ENCODE measurements around the gene RGS19. TPM values are rescaled to one million over a fixed set of nuclear protein-coding genes. Genes with fewer than 3 reads are reported as not detected.
"Not testable (repeated sequence)": the region's sequence is repeated elsewhere in the genome, so short reads cannot be mapped to it uniquely, and the experiment has no call there.

Gene RGS19, protein sequence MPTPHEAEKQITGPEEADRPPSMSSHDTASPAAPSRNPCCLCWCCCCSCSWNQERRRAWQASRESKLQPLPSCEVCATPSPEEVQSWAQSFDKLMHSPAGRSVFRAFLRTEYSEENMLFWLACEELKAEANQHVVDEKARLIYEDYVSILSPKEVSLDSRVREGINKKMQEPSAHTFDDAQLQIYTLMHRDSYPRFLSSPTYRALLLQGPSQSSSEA
- 7.7 TPM for total RNA-seq

DNA sequence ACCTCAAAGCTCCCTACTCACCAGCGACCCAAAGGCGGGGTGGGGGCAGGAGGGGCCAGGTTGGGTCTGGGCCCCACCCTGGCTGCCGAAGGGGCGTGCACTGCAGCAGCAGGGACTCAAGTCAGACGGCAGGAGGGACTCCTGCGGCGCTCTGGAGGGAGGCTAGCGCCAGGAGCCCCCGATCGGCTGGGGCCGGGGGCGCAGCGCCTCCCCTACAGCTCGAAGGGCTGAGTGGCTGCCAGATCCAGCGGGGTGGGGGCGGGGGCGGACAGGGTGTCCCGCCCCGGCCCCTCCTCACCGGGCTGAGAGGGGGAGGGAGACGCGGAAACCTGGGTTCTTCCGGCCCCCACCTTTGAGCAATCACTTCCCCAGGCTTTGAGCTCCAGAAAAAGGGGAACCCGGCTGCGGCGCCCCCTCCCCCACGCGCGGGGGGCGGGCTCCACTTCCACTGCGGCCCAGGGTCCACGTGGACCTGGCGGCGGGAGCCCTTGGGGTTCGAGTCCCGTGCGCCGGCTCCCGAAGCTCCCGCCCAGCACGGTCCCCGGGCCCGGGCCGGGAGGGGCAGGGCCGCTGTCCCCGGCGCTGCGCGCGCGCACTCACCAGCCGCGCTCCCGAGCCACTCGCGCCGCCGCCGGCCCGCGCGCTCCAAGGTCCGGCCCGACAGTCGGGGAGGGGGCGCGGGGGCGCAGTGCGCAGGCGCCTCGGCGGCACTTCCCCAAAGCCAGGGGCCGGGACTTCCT, at the start of gene RGS19:
Gene RGS19, minus strand, starts transcription at position 246 of the 740 bp plus-strand sequence. CDS start 2,632 bp downstream, outside the sequence.
- peak; percentile 88 for DNase-seq

GRCh38 chr20:64123517-64123916, 44.2 kb upstream of the RGS19 start:
- not testable (repeated sequence) for DNase-seq

DNA sequence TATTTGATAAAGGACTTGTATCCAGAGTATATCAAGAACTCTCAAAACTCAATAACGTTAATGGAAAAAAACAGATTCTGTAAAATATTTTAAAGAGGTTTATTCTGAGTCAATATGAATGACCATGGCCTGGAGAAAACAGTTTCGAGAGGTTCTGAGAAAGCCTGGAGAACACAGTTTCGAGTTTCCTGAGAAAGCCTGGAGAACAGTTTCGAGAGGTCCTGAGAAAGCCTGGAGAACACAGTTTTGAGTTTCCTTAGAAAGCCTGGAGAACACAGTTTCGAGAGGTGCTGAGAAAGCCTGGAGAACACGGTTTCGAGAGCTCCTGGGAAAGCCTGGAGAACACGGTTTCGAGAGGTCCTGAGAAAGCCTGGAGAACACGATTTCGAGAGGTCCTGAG, 43.6 kb upstream of the RGS19 start:
- not testable (repeated sequence) for DNase-seq

GRCh38 chr20:64121586-64121985, 42.3 kb upstream of the RGS19 start:
- no peak for DNase-seq

DNA sequence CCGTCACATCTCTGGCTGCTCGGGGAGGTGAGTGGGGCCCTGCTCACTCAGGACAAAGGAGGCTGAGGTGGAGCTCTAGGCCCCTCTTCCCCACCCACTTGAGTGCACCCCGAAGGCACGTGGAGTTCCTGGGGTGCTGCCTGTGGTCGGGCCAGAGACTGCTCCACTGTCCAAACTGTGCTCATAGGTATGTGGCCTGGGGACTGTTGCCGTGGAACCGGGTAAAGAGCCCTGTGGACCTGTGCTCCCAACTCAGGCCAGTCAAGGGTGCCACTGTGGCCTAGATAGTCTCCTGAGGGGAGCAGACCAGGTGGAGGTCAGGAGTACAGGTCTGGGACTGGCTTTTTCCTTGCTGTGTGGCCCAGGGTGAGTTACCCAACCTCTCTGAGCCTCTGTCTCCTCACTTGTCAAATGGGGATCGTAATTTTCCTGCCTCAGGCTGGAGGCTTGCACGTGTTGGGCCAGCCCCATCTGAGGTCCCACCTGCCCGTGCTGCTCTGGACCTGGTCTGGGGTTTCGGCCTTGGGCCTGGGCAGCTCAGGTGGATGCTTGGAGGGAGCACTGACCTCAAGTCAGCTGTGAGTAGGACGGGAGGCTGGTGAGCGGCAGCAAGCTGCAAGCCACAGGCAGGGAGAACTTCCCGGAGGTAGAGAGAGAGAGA, 40.5 kb upstream of the RGS19 start:
- no peak for DNase-seq

GRCh38 chr20:64119301-64119680, 40.0 kb upstream of the RGS19 start:
- DNase-seq: no peak

GRCh38 chr20:64117432-64117777, 38.1 kb upstream of the RGS19 start:
- DNase-seq: not testable (repeated sequence)

- no peak for DNase-seq
Measured at GRCh38 chr20:64116541-64117431, 37.5 kb upstream of the RGS19 start.

- DNase-seq: no peak
Measured at GRCh38 chr20:64116016-64116415, 36.7 kb upstream of the RGS19 start.

GRCh38 chr20:64115171-64115911, 36.0 kb upstream of the RGS19 start:
- DNase-seq: no peak

DNA sequence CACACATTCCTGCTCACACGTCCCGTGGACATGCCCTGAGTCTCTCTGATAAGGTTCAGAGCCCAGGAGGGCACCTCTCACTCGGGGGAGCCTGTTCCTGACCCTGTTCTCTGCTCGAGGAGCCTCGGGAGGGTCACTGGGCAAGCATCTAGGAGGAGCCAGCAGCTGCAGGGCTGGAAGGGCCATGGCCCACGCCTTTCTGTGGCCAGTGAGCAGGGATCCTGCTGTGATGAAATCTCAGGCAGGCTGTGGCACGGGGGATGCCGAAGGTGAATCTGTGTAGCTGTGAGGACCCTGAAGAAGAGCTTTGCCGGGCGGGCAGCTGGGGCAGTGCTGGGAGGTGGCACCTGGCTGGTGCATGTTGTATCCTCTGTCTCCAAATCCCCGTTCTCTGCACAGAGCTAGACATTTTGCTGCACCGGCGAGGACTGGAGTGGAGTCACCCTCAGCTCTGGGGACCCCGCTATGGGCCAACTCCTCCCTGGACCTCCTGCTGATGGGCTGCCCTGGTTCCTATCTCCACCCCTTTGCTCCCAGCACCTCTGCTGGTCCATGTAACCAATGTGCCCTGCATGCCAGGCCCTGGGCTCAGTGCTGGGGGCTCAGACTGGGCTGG, 35.1 kb upstream of the RGS19 start:
- no peak for DNase-seq

DNA sequence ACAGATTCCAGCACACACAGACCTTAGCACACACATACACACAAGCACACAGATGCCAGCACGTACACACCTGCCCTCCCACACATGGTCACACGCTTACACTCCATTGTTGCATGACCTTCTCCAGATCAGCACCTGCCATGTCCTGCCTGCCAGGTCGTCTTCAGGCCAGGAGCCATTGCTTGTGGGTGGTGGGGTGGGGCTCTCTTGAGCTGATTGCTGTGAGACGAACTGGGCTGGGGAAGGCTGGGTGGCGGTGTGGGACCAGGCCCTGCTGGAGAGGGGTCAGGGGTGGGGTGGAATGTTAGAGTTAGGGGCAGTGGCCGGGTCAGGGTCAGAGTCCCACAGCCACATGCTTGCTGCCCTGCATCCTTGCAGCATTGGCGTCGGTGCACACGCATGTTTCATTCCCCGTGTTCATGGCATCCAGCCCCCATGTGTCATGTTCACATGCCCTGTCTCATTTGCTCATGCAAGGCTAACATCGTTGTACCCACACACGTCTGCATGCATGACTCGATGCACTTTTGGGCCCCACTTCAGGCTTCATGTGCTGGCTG, 34.6 kb upstream of the RGS19 start:
- no peak for DNase-seq

DNA sequence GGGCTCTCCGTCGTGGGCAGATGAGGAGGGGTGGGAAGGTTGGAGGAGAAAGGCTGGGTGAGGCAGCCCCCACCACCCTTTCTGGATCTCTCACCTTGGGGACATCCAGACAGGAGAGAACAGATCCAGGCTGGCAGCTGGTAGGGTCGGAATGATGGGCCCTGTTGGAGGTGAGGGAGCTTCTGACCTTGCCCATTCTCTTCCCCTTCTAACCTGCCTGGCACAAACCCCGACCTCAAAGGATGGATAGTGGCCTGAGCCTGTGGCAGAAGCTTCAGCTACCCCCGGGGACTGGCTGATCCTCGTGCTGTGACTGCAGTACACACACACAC, 34.1 kb upstream of the RGS19 start:
- DNase-seq: no peak

- no peak for DNase-seq
Measured at GRCh38 chr20:64112691-64113443, 33.5 kb upstream of the RGS19 start.

DNA sequence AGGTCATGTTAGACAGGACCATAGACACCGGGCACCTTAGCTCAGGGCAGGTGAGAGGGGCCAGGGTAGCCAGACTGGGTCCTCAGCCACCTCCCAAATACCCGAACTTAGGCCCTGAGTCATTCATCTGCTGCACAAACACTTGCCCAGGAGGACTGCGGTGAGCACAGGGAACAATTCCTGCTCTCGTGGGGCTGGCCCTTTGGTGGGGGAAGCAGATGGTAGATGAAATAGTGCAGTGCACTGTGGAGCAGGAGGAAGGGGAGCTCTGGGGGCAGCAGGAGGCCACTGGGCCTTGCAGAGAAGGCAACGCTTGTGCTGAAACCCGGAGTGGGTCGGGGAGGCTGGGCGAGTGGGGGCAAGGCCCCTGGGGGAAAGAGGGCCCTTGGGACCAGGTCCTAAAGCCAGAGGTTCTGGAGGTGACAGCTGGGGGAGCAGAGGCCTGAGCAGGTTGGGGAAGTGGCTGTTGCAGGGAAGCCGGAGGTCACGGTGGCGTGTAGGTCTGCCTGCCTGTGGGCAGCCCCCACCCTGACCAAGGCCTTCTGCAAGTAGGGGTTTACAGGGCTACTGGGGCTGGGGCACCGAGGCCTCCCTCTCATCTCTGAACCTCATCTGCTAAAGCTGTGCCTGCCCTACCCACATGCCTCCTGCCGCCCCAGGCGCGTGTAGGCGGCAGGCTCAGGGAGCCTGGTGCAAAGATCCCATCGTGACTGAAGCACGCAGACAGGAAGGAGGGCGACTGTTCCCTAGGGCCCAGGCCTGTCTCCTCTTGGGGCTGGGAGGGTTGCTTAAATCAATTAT, 32.7 kb upstream of the RGS19 start:
- DNase-seq: no peak

GRCh38 chr20:64110411-64111068, 31.2 kb upstream of the RGS19 start:
- DNase-seq: no peak

GRCh38 chr20:64109831-64110391, 30.6 kb upstream of the RGS19 start:
- peak; percentile 53 for DNase-seq
